SK-N-MC (cell line): Measurements from ENCODE around the gene GFOD1.

Source experiments
- DNase-seq: peaks from one replicate; pipeline ENCODE4 v3.0.0-alpha.2; 2011; ENCODE audit warnings: low read depth, low spot score
- H3K27ac ChIP-seq: fragments of 200-600 bp; sonication (generic); 2 replicates; pipeline ENCODE4 v1.5.1; 2016; ENCODE audit warnings: mixed run types
- H3K36me3 ChIP-seq: fragments of 200-600 bp; sonication (generic); 2 replicates; pipeline ENCODE4 v1.6.1; 2017; ENCODE audit warnings: antibody characterized with exemption, low read length, mixed read lengths; ENCODE audit not compliant: insufficient read depth
- H3K4me3 ChIP-seq: fragments of 200-600 bp; sonication (generic); 2 replicates; pipeline ENCODE4 v1.5.1; 2016
- H3K9ac ChIP-seq: fragments of 200-600 bp; sonication (generic); 2 replicates; pipeline ENCODE4 v1.8.0; 2017; ENCODE audit warnings: mixed run types, mixed read lengths; ENCODE audit not compliant: insufficient read length
- H3K9me3 ChIP-seq: fragments of 200-600 bp; sonication (generic); 2 replicates; pipeline ENCODE4 v1.6.1; 2017; ENCODE audit warnings: low read depth, mild to moderate bottlenecking, antibody characterized with exemption, low read length, moderate library complexity, mixed read lengths
- EZH2 ChIP-seq: fragments of 200-600 bp; sonication (generic); IDR thresholded peaks from one replicate; pipeline ENCODE4 v1.6.1; 2017; ENCODE audit warnings: antibody characterized with exemption
- FOXP2 ChIP-seq: optimal IDR thresholded peaks from 2 replicates; pipeline ENCODE3; 2011; ENCODE audit warnings: mild to moderate bottlenecking, moderate library complexity; ENCODE audit not compliant: insufficient read depth; ENCODE audit errors: extremely low read length, control extremely low read depth
- POLR2AphosphoS5 ChIP-seq: IDR thresholded peaks from 2 replicates; pipeline ENCODE4 v1.6.1; 2012; ENCODE audit warnings: mild to moderate bottlenecking, low read depth, low read length, borderline replicate concordance

The GFOD1 gene

DNA sequence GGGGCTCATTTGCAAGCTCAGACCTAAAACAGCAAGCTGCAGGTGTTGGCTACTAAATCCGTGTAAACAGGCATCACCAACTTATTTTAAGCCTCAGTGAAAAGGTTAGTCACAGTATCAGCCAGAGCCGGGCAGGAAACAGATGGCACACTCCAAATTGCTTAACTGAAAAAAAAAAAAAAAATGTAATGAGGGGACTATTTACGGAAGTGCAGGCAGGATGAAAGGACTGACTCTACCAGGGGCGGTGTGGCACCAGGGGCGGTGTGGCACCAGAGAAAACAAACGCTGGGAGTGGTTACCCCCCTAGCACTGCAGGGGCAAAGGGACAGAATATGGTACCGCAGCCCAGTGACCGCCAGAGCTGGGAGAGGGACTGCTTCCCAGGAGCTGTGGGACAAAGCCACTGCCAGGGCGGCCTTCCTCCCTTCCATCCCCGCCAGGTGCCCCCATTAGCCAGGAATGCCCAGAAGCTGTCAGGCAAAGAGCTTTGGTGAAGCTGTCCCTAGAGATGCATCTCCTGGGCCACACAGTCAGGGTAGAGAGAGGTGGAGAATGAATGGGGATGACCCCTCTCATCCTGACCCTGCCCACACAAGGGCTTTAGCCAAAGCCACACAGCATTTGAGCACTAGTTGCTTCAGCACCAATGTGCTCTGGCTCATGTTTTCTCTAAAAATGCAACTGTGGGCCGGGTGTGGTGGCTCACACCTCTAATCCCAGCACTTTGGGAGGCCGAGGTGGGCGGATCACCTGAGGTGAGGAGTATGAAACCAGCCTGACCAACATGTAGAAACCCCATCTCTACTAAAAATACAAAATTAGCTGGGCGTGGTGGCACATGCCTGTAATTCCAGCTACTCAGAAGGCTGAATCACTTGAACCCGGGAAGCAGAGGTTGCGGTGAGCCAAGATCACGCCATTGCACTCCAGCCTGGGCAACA is 39.6 kb upstream of the GFOD1 start:
- DNase-seq: no peak
- Histone ChIP-seq H3K27ac (no peak overlapping the region), H3K4me3 (no peak overlapping the region), H3K9me3 (no peaks in the 10 kb centered on the region), H3K36me3 (no peaks in the 10 kb centered on the region), H3K9ac (no peak overlapping the region)
- no peak for TF ChIP-seq FOXP2

- no peaks in the 10 kb centered on the region for H3K36me3 ChIP-seq
- H3K9ac ChIP-seq: no peak overlapping the region
- TF ChIP-seq POLR2AphosphoS5 (no peak), EZH2 (no peak), FOXP2 (no peak)
- no peak overlapping the region for H3K4me3 ChIP-seq
- no peak for DNase-seq
- no peak overlapping the region for H3K27ac ChIP-seq
- H3K9me3 ChIP-seq: no peaks in the 10 kb centered on the region
Observed at GRCh38 chr6:13526357-13526726, 38.9 kb upstream of the GFOD1 start.

DNA sequence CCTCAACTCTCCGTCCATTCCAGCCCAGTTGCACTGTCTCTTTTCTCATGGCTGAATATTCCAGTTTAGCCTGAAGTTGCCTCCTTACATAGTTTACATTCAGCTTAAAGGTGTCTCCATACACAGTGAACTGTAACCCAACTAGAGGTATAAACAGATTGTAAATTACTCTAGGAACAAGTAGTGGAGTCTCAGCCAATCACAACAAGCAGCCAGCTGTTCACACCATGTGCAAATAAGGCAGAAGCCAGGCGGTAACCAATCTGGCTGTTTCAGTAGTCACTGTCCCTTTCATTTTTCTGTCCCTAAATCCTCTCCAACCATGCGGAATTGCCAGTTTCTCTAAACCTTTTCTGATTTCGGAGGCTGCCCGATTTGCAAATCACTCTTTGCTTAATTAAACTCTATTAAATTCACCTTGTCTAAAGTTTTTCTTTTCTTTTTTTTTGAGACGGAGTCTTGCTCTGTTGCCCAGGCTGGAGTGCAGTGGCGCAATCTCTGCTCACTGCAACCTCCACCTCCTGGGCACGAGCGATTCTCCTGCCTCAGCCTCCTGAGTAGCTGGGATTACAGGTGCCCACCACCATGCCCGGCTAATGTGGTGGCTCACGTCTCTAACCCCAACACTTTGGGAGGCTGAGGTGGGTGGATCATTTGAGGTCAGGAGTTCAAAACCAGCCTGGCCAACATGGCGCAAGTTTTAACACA is 37.6 kb upstream of the GFOD1 start:
- H3K9ac ChIP-seq: no peak overlapping the region
- H3K27ac ChIP-seq: no peak overlapping the region
- H3K4me3 ChIP-seq: no peak overlapping the region
- no peak for TF ChIP-seq POLR2AphosphoS5
- no peak for TF ChIP-seq FOXP2
- no peak for TF ChIP-seq EZH2
- DNase-seq: no peak
- H3K9me3 ChIP-seq: no peaks in the 10 kb centered on the region
- H3K36me3 ChIP-seq: no peaks in the 10 kb centered on the region

- 0 out of 2 replicates have a peak overlapping the region, but pooled peaks have one; percentile 17 for H3K4me3 ChIP-seq
- H3K9me3 ChIP-seq: no peaks in the 10 kb centered on the region
- no peak overlapping the region for H3K9ac ChIP-seq
- no peak overlapping the region for H3K27ac ChIP-seq
- no peaks in the 10 kb centered on the region for H3K36me3 ChIP-seq
- peak; percentile 42 for DNase-seq
- TF ChIP-seq FOXP2 (no peak), POLR2AphosphoS5 (peak; percentile 58; the same call in 1 of the 2 replicates)
Observed at GRCh38 chr6:13523826-13524622, 36.6 kb upstream of the GFOD1 start.

DNA sequence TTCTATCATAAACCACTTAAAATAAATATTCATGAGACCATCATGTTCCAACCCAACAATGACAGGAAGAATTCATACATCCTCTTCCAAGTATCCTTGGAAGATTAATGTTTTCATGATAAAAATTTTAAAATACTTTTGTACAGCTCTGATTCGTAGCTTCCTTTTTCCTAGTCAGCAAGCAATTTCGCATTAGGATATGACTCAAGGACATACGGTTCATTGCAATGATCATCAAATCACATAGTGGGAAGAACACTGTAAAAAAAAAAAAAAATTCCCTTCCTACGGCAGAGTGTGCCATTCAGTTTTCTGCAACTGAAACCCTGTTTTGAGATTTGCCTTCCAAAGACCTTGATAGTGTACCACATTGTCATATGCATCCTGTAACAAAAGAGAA is 35.3 kb upstream of the GFOD1 start:
- H3K4me3 ChIP-seq: no peak overlapping the region
- no peak overlapping the region for H3K27ac ChIP-seq
- peak; percentile 39; the same call in 1 of the 2 replicates for TF ChIP-seq POLR2AphosphoS5
- no peak for TF ChIP-seq EZH2
- peak; percentile 72 for DNase-seq
- no peaks in the 10 kb centered on the region for H3K9me3 ChIP-seq
- H3K36me3 ChIP-seq: no peaks in the 10 kb centered on the region
- H3K9ac ChIP-seq: no peak overlapping the region

DNA sequence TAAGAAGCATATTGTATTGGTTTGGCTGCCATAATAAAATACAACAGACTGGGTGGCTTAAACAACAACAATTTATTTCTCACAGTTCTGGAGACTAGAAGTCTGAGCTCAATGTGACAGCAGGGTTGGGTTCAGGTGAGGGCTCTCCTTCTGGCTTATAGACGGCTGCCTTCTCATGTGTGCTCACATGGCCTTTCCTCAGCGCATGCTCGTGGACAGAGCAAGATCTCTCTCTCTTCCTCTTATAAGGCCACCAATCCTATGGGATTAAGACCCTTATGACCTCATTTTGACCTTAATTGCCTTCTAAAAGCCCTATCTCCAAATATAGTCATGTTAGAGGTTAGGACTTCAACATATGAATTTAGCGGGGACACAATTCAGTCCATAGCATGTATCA is 32.4 kb upstream of the GFOD1 start:
- no peak overlapping the region for H3K4me3 ChIP-seq
- DNase-seq: no peak
- H3K9me3 ChIP-seq: no peaks in the 10 kb centered on the region
- no peaks in the 10 kb centered on the region for H3K36me3 ChIP-seq
- no peak overlapping the region for H3K27ac ChIP-seq
- TF ChIP-seq POLR2AphosphoS5: no peak
- TF ChIP-seq EZH2: no peak
- TF ChIP-seq FOXP2: no peak
- H3K9ac ChIP-seq: no peak overlapping the region

GRCh38 chr6:13517116-13517515 is 29.7 kb upstream of the GFOD1 start:
- Histone ChIP-seq H3K9ac (no peak overlapping the region), H3K4me3 (no peak overlapping the region), H3K9me3 (no peaks in the 10 kb centered on the region), H3K27ac (no peak overlapping the region), H3K36me3 (no peaks in the 10 kb centered on the region)
- no peak for DNase-seq
- no peak for TF ChIP-seq POLR2AphosphoS5
- no peak for TF ChIP-seq FOXP2
- TF ChIP-seq EZH2: no peak

GRCh38 chr6:13515912-13516311 is 28.5 kb upstream of the GFOD1 start:
- no peak for TF ChIP-seq EZH2
- no peak for TF ChIP-seq FOXP2
- TF ChIP-seq POLR2AphosphoS5: no peak
- H3K27ac ChIP-seq: no peak overlapping the region
- no peak overlapping the region for H3K4me3 ChIP-seq
- no peaks in the 10 kb centered on the region for H3K9me3 ChIP-seq
- no peak for DNase-seq
- H3K9ac ChIP-seq: no peak overlapping the region
- no peaks in the 10 kb centered on the region for H3K36me3 ChIP-seq
